ENCODE data around the gene RAD51B. TPM values are rescaled to one million over a fixed set of nuclear protein-coding genes. Genes with fewer than 3 reads are reported as not detected.

The RAD51B gene
- polyA plus RNA-seq, 1 donor: 7.3 TPM

- no peak for DNase-seq (ENCODE audit: low read depth)
These were observed 921.4 kb downstream of the RAD51B start for GRCh38 chr14:68740788-68741476.

GRCh38 chr14:68741477-68741791 is 921.9 kb downstream of the RAD51B start:
- DNase-seq (ENCODE audit: low read depth): no peak

GRCh38 chr14:68741839-68742470 is 922.4 kb downstream of the RAD51B start:
- DNase-seq (ENCODE audit: low read depth): no peak

GRCh38 chr14:68744613-68745012 is 925.0 kb downstream of the RAD51B start:
- no peak for DNase-seq (ENCODE audit: low read depth)

- no peak for DNase-seq (ENCODE audit: low read depth)
These were observed 927.8 kb downstream of the RAD51B start for GRCh38 chr14:68747393-68747792.

- DNase-seq (ENCODE audit: low read depth): no peak
These were observed 928.7 kb downstream of the RAD51B start for GRCh38 chr14:68748260-68748659.

- DNase-seq (ENCODE audit: low read depth): no peak
These were observed 929.1 kb downstream of the RAD51B start for GRCh38 chr14:68748691-68749090.

GRCh38 chr14:68749487-68750475 is 930.2 kb downstream of the RAD51B start:
- DNase-seq (ENCODE audit: low read depth): no peak

- no peak for DNase-seq (ENCODE audit: low read depth)
These were observed 932.9 kb downstream of the RAD51B start for GRCh38 chr14:68752271-68753006.

- no peak for DNase-seq (ENCODE audit: low read depth)
These were observed 934.1 kb downstream of the RAD51B start for GRCh38 chr14:68753690-68754089.

GRCh38 chr14:68755016-68755353 is 935.4 kb downstream of the RAD51B start:
- DNase-seq (ENCODE audit: low read depth): no peak

GRCh38 chr14:68756000-68756481 is 936.5 kb downstream of the RAD51B start:
- DNase-seq (ENCODE audit: low read depth): no peak

GRCh38 chr14:68756734-68757133 is 937.2 kb downstream of the RAD51B start:
- DNase-seq (ENCODE audit: low read depth): no peak

- DNase-seq (ENCODE audit: low read depth): no peak
These were observed 938.1 kb downstream of the RAD51B start for GRCh38 chr14:68757618-68758081.

GRCh38 chr14:68758301-68758700 is 938.7 kb downstream of the RAD51B start:
- no peak for DNase-seq (ENCODE audit: low read depth)

GRCh38 chr14:68759017-68759560 is 939.5 kb downstream of the RAD51B start:
- no peak for DNase-seq (ENCODE audit: low read depth)

- no peak for DNase-seq (ENCODE audit: low read depth)
These were observed 940.4 kb downstream of the RAD51B start for GRCh38 chr14:68759937-68760336.

- no peak for DNase-seq (ENCODE audit: low read depth)
These were observed 941.2 kb downstream of the RAD51B start for GRCh38 chr14:68760761-68761160.

- DNase-seq (ENCODE audit: low read depth): no peak
These were observed 941.8 kb downstream of the RAD51B start for GRCh38 chr14:68761391-68761790.

- DNase-seq (ENCODE audit: low read depth): no peak
These were observed 943.6 kb downstream of the RAD51B start for GRCh38 chr14:68762953-68763764.
